Kidney tubule cell (primary cell): ENCODE data around the gene EEF2K.
A peak's percentile ranks its signal among the peaks of the same experiment; 100 is the strongest.
"Not testable (repeated sequence)": the region's sequence is repeated elsewhere in the genome, so short reads cannot be mapped to it uniquely, and the experiment has no call there.

Experiments
- DNase-seq: peaks from one replicate; pipeline ENCODE4 v3.0.0-alpha.2; 2018; ENCODE audit warnings: low spot score

Gene EEF2K

DNA sequence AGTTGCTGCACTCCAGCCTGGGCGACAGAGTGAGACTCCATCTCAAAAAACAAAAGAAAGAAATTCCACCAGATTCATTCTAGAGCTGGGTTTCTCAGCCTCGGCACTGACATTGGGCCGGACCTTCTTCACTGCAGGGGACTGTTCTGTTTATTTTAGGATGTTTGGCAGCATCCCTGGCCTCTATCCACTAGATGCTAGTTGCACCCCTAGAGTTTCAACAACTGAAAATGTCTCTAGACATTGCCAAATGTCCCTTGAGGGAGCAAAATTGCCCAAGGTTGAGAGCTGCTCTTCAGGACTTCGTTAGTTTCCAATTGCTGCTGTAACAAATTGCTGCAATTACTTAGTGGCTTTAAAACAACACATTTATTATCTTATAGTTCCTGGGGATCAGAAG is 7.2 kb downstream of the EEF2K start:
- DNase-seq, result no peak

DNA sequence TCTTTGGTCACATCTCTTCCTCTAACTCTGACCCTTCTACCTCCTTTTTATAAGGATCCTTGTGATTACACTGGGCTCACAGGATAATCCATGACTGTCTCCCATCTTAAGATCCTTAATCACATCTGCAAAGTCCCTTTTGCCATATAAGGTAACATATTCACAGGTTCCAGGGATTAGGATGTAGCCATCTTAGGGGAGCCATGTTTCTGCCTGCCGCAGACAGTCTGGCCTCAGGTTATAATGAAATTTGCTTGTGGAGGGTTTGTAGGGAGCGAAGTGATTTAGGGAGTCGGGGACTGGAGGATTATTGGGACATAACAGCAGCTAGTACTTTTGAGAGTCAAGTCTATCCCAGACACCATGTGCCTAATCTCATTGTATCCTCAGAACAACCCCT is 7.7 kb downstream of the EEF2K start:
- DNase-seq, result no peak

DNA sequence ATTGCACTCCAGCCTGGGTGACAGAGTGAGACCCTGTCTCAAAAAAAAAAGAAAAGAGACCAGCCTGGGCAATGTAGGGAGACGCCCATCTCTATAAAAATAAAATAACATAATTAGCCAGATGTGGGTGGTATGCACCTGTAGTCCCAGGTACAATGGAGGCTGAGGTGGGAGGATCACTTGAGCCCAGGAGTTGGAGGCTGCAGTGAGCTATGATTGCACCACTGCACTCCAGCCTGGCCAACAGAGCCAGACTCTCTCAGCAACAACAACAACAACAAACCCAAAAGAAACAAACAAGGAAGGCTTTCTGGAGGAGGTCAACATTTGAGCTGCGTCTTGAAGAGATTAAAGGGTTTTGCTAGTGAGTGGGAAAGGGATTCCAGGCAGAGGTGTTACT is 8.3 kb downstream of the EEF2K start:
- no peak for DNase-seq

DNA sequence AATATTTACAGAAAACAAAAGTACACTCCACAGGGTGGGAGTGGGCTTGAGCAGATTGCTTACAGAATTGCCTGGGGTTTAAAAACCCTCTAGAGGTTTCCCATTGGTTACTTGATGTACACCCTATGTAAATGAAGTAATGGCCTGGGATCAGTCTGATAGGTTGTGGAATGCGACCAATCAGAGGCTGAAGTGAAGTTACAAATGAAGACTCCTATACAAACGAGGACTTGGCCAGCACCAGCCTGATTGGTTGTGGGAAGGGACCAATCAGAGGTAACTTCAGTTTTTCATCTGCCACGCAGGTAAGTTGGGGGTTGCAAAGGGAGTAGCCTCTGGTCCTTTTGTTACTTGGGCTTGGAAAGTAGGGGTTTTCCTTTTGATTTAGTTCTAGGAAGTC is 8.8 kb downstream of the EEF2K start:
- no peak for DNase-seq

DNA sequence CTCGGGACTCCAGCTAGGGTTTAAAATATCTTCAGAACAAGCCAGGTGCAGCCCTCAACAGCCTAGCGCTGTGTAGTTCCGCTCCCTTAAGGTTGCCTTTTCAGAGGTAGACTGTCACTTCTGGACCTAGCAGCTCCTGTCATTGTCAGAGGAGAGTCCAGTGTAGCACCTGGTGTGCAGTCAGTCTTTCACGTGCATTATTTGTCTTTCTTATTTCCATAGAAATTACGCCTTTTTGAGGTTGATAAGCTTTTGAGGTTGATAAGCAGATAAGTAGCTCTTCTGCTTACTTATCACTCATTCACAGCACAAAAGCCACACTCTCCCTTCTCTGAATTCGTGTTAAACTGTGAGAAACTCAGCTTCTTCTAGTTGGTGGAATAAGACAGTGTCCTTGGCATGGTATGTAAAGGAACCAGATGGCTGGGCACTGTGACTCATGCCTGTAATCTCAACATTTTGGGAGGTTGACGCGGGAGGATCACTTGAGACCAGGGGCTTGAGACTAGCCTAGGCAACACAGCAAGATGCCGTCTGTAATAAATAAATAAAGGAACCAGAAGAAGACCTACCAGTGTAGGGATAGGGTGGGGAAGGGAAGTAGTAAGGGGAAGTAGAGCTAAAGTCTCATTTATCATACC is 10.2 kb downstream of the EEF2K start:
- no peak for DNase-seq

DNA sequence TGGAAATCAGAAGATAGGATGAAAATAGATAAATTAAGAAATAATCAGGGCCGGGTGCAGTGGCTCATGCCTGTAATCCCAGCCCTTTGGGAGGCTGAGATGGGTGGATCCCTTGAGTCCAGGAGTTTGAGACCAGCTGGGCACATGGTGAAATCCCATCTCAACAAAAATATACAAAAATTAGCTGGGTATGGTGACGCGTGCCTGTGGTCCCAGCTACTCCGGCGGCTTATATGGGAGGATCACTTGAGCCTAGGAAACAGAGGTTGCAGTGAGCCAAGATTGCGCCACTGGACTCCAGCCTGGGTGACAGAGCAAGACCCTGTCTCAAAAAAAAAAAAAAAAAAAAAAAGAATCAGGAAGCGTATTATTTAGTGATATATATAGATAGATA is 10.8 kb downstream of the EEF2K start:
- DNase-seq, result not testable (repeated sequence)

DNA sequence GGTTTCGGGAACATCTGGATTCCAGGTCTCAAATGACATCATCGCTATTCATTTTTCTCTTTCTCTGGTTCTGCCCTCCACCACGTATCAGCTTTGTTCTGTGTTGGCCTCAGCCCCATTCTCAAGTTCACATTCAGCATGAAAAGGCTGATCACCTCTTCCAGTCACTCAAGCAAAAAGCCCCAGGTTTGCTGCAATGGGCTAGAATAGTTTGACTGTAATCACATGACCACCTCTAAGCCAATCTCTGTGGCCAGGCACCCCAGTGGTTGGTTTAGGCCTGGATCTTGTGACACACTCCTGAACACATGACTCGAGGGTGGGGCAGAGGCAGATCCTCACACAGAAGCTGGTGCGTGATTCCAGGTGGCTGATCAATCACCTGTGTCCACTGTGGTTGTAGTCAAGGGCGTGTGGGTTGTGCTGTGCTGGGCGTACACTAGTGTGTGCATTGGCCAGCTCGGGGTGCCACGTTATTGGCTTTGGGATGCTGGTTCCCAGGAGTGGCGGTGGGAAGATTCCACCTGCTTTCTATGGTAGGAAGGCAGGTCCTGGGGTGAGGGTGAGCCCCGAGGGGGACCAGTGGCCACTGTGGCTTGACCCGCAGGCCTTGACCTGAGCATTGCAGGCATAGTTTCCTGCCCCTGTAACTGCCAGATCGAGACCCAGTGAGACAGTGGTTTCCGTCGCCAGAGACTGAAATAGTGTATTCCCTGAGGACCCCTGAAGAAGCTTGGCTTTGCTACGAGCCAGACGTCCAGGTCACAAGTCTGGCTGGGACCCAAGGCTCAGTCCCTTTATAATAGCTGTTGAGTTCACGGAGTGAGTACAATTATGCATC is 12.0 kb downstream of the EEF2K start:
- DNase-seq, result peak; percentile 56

DNA sequence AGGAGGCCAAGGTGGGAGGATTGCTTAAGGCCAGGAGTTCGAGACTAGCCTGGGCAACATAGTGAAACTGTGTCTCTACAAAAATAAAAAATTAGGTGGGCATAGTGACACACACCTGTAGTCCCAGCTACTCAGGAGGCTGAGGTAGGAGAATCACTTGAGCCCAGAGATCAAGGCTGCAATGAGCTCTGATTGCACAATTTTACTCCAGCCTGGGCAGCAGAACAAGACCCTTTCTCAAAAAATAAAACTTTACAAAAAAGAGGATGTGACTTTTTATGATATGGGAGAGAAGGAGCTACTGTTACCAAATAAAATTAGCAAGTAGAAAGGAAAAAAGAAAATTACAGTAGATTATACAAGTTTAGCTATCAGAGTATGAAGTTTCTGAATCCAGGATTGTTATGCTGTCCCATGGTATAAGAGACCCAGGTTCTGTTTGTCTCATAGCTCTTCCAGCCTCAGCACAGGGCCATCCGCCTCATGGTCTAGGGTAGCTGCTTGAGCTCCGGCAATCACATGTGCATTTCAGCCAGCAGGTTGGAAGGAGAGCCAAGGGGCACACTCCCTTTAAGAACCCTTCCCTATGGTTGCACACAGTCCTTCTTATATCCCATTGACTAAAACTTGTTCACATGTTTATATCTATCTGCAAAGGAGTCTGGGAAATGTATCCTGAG is 13.5 kb downstream of the EEF2K start:
- no peak for DNase-seq

DNA sequence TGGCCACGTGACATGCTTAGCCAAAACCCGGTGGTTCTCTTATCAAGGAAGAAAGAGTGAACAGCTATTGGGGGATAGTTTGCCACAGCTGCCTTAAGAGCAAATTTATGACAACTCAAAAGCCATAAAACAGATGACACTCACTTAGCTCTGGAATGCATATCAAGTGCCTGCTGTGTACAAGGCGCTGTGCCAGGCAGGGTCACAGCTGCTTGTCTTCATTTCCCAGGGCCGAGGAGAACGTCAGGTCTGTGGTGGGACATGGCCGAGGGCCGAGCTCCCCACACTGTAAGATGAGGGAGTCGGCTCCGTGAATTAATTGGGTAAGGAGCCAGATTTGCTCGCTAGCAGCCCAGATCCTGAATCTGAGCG is 14.0 kb downstream of the EEF2K start:
- no peak for DNase-seq

DNA sequence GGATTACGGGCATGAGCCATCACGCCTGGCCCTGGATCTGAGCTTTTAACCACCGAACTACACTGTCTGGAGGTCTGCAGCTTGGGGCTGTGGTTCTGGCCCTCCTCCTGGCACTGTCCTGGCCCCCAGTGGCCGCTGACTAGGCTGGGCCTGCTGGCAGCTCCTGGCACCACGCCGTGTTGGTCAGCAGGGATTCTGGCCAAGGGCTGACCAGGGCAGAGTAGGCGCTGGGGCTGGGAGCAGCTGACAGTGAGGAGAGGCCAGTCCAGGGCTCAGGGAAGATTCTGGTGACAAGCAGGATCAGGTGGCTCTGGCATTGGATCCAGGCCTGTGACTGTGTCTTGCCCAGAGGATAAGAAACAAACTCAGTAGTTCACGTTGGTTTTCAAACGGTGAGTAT is 14.6 kb downstream of the EEF2K start:
- DNase-seq, result no peak

DNA sequence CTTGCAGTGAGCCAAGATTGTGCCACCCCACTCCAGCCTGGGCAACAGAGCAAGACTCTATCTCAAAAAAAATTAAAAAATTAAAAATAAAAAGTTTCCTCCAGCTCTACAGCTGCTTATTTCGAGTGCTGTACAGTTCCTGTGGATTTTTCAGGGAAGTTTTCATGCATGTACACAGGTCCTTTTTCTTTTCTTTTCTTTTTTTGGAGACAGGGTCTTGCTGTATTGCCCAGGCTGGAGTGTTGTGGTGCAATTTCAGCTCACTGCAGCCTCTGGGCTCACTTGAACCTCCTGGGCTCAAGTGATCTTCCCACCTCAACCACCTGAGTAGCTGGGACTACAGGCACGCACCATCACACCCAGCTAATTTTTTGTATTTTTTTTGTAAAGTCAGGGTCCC is 15.9 kb downstream of the EEF2K start:
- no peak for DNase-seq

DNA sequence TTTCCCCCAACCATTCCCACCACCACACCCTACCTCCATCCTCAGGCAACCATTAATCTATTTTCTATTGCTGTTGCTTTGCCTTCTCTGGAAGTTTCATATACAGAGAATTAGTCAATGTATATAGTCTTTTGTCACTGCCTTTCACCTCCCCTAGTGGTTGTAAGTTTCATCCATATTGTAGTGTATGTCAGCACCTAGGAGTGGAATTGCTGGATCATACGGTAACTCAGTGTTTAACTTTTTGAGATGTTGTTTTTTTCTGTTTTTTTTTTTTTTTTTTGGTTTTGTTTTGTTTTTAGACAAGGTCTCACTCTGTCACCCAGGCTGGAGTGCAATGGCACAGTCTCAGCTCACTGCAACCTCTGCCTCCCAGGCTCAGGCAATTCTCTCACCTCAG is 16.9 kb downstream of the EEF2K start:
- no peak for DNase-seq

DNA sequence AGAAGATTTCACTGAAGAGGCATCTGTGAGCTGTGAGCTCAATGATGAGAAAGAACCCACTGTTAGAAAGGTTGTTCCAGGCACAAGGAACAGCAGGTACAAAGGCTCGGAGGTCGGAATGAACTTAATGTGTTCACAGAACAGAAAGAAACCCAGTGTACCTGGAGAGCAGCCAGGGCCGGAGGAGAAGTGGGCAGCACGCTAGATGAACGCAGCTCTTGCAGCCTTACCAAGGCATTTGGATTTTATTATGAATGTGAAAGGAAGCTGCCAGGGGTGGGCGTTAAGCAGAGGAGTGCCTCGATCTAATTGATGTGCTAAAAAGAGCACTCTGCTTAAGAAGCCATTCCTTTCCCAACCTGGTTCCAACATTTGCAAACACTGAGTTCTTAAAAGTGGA is 19.0 kb downstream of the EEF2K start:
- no peak for DNase-seq

DNA sequence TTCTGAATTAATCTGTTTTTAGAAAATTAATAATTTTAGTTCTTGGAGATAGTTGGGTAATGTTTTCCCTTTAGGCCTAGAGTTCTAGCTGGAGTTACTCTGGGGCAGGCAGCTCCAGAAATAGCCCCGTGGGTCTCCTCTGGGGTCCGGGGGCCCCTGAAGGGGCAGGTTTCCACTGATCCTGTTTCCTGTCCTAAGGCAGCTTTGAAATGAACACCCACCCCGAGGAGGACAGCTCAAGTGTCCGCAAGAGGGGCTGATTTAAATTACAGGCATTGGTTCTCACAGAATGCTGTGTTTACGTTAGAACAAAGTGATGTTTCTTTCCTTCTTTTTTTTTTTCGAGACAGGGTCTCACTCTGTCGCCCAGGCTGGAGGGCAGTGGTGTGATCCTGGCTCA is 23.8 kb downstream of the EEF2K start:
- DNase-seq, result no peak

DNA sequence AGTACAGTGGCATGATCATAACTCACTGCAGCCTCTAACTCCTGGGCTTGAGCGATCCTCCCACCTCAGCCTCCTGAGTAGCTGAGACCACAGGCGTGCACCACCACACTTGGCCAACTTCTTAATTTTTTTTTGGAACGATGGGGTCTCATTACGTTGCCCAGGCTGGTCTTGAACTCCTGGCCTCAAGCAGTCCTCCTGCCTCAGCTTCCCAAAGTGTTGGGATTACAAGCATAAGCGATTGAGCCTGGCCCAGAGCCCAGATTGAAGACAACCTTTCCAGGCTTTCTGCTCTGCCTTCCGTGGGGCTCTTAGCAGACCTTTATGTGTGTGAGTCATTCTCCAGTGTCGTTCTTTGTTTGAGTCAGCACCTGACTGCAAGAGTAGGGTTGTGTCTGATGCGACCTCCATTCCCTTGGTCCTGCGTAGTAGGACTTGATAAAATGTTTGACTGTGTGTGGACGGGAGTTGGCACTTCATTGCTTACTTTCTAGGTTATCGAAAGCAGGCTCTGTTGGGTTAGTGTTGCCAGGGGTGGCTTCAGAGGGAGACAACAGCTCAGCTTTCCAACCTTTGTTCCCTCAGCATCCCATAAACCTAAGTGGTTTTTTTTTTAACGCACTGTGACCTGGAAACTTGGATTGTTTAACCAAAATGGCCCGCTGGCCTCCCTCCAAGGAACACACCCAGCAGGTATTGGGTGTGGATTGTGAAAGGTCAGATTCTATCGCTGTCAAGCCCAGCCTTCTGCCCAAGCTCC is 26.4 kb downstream of the EEF2K start:
- peak; percentile 87 for DNase-seq

DNA sequence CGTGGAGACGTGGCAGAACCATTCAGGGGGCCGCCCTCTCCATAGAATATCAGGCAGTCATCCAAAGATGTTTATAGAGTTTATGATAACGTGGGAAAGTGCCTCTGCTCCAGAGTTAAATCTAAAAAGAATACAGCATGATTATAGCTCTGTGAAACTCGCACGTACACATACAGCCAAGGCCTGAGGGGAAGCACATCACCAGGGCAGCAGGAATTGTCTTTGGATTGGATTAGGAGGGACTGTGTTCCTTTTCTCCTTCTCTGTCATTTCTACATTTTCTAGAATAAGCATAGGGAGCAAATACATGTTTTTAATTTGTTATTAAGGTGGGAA is 26.9 kb downstream of the EEF2K start:
- DNase-seq, result no peak

DNA sequence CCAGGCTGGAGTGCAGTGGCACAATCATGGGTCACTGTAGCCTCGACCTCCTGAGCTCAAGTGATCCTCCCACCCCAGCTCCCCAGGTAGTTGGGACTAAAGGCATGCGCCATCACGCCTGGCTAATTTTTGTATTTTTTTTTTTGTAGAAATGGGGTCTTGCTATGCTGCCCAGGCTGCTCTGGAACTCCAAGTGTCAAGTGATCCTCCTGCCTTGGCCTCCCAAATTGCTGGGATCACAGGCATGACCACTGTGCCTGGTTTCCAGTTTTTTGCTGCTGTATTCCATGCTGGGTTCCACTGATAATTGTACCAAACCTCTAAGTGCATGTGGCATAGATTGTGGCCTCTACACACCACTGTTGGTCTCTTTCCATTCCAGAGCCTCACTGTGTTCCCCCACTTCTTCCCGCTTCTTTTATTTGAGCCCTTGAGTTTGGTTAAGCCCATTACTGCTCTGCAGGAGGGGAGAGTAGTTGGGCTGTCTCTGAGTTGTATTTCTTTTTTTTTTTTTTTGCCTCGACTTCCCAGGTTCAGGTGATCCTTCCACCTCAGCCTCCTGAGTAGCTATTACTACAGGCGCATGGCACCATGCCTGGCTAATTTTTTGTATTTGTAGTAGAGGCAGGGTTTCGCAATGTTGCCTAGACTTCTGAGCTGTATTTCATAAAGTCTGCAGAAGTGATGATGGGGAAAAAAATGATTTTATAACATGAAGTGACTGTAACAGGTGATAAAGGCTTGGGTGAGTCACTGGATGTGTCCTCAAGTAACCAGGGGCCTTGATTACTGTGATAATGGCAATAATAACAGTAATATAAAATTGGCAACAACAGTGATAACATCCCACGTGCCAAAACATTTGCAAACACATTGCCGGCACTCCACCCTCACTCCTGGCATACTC is 30.0 kb downstream of the EEF2K start:
- DNase-seq, result no peak

DNA sequence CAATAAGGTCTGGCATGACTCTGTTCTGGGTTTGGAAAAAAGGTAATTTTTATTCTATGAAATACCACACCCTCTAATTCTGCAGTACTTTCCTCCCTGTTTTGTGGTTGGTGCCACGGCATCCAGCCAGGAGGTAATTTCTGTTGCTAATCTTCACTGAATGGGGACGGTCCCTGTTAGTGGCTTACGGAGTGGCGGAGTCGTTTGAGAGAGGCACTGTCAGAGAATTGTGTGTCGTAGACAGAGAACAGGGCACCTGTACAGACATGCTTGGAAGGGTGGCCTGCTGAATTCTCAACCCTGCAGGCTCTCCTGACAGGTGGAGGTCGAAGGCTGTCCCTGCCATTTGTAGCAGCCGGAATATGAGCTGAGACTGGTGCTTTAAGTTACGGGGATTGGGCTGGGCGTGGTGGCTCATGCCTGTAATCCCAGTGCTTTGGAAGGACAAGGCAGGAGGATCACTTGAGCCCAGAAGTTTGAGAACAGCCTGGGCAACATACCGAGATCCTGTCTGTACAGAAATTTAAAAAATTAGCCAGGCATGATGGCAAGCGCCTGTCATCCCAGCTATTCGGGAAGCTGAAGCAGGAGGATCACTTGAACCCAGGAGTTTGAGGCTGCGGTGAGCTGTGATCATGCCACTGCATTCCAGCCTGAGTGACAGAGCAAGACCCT is 33.2 kb downstream of the EEF2K start:
- no peak for DNase-seq

DNA sequence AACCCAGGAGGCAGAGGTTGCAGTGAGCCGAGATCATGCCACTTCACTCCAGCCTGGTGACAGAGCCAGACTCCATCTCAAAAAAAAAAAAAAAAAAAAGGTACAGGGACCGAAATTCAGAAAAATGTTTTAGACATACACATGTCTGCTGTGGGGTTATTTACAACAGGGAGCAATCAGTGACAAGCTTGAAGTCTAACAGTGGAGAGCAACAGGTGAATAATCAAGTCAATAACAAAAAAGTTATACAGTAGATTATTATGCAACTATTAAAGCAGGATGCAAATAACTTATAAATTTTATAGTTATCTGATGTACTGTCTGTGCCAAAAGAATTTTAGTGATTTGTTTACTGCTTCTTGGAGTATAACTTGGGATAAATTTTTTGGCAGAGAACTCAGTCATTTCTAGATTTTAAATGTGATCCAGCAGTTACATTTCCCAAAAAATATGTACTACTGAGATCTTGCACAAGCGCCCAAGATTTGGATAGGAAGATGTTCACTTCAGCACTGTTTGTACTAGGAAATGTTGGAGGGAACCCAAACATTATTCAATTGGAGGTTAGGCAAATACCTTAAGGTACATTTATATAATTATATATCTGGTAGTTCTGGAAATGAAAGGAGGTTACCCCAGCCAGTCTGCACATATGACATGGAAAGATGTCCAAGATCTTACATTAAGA is 34.1 kb downstream of the EEF2K start:
- no peak for DNase-seq

DNA sequence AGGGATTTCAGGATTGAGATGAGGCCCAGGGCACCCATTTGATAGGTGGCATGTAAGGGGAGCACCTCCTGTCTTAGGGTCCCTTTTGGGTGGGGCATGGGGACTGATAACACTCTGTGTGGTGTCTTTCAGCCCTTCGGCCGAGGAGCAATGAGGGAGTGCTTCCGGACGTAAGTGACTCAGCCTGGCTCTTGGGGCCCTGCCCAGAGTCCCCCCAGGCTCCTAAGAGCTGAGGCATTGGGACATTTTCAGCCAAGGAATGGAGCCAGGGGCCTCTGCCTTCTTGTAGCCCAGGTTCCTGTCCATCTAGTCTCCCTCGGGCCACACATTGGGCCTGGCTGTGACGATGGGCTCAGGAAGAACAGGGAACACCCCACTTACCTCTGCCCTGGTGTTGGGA is 44.4 kb downstream of the EEF2K start:
- DNase-seq, result no peak

DNA sequence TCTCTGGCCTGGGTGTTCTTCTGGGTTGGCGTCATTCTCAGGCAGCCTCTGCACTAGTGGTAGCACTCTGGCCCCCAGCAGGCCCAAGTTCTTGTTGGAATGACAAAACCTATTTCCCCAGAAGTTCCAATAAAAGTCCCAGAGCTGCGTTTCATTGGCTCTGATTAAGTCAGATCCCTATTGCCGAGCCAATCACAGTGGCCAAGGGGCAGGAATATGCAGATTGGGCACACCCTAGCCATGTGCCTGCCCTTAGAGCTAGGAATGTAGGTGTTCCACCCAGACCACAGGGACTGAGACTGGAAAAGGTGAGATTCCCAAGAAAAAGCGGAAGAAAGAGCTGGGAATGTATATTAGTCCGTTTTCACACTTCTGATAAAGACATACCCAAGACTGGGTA is 46.2 kb downstream of the EEF2K start:
- DNase-seq, result no peak
